Body of pancreas (tissue), 4 donors: ENCODE results near the gene VMO1. TPM values are rescaled to one million over a fixed set of nuclear protein-coding genes. Genes with fewer than 3 reads are reported as not detected.

ENCODE experiments used
- ATAC-seq: fragments of 150-250 bp; one replicate; pipeline ENCODE4 v1.9.1; 2016
- DNase-seq, 4 donors: peaks; one replicate each; pipeline ENCODE4 v3.0.0-alpha.2; 2019
- H3K27ac ChIP-seq, 4 donors: fragments of 200-600 bp; sonication (generic); 1 replicate in 3 of 4; 2 replicates in 1 of 4; pipeline versions ENCODE4 v1.5.1 to v1.6.1; 2016 to 2019; ENCODE audit warnings: mild to moderate bottlenecking in 1 of 4, mixed read lengths in 1 of 4, moderate library complexity in 1 of 4
- H3K27me3 ChIP-seq, 2 donors: fragments of 200-600 bp; sonication (generic); one replicate each; pipeline ENCODE4 v1.6.0; 2016; ENCODE audit warnings: mild to moderate bottlenecking in 1 of 2
- H3K36me3 ChIP-seq, 2 donors: fragments of 200-600 bp; sonication (generic); replicated peaks in 1 of 2; 2 replicates each; pipeline ENCODE4 v1.5.1; 2016; ENCODE audit warnings: low read depth in 2 of 2; ENCODE audit not compliant: insufficient read depth in 1 of 2
- H3K4me1 ChIP-seq: fragments of 200-600 bp; sonication (generic); one replicate; pipeline ENCODE4 v1.6.0; 2016
- H3K4me3 ChIP-seq, 2 donors: fragments of 200-600 bp; sonication (generic); 1 replicate in 1 of 2; 2 replicates in 1 of 2; pipeline ENCODE4 v1.5.1; 2016 to 2019
- H3K9me3 ChIP-seq, 3 donors: fragments of 200-600 bp; sonication (generic); 1 replicate in 2 of 3; 2 replicates in 1 of 3; pipeline ENCODE4 v1.5.1; 2016
- CTCF ChIP-seq, 7 experiments: fragments of 450-650 bp in 4 of 7; fragments of 200-600 bp in 3 of 7; sonication (generic) in 3 of 7; IDR thresholded peaks; one replicate each; pipeline ENCODE4 v1.5.1; 2016 to 2019; ENCODE audit warnings: antibody characterized with exemption in 7 of 7
- POLR2A ChIP-seq, 3 donors: fragments of 450-650 bp; IDR thresholded peaks; one replicate each; pipeline ENCODE4 v1.6.1; 2016; ENCODE audit warnings: antibody characterized with exemption in 3 of 3, mild to moderate bottlenecking in 2 of 3
- WGBS, 2 donors: methylation state at CpG; one replicate each; pipeline ENCODE4 v1.1.5; 2017; 5-methylcytosine and 5-hydroxymethylcytosine counted together
- intact Hi-C: fragments of 100-400 bp; cut with DNase I; formaldehyde crosslinking; loops from one replicate; pipeline ENCODE4 v1.15.1; 2023
- total RNA-seq, 2 donors: library from RNA; depleted of rRNA; stranded (reverse); fragments of >200 nt; gene quantifications; one replicate each; pipeline ENCODE4 v1.1.0, GENCODE V29; 2016

The VMO1 gene
- total RNA-seq, 2 donors from 2014 or later: not detected

- no peak overlapping the region for H3K27ac ChIP-seq
- H3K4me3 ChIP-seq: no peak overlapping the region
- intact Hi-C loops: no loop called here
- ATAC-seq: no peak
- no peaks in the 10 kb centered on the region for H3K36me3 ChIP-seq
- 79 to 81% methylated on average over 9 of the region's 9 CpGs for WGBS, 2 donors
- DNase-seq: no peak
- H3K9me3 ChIP-seq: no peaks in the 10 kb centered on the region
- peaks cover 0 to 21% of the 10 kb centered on the region in 2 donors for H3K27me3 ChIP-seq
- H3K4me1 ChIP-seq: peaks cover 10% of the 10 kb centered on the region
- no peak for TF ChIP-seq POLR2A (IDR thresholded peaks at IDR 0.05)
- TF ChIP-seq CTCF (IDR thresholded peaks at IDR 0.05): no peak
These were observed 42.3 kb downstream of the VMO1 start for GRCh38 chr17:4743898-4744297.

GRCh38 chr17:4743216-4743615 lies 42.9 kb downstream of the VMO1 start:
- TF ChIP-seq CTCF (IDR thresholded peaks at IDR 0.05) (no peak), POLR2A (IDR thresholded peaks at IDR 0.05) (no peak)
- intact Hi-C loops: no loop called here
- ATAC-seq: no peak
- WGBS, 2 donors: 73 to 94% methylated on average over 6 to 8 of the region's 8 CpGs
- no peak overlapping the region for H3K4me3 ChIP-seq
- H3K36me3 ChIP-seq: no peaks in the 10 kb centered on the region
- H3K27me3 ChIP-seq: peaks cover 0 to 16% of the 10 kb centered on the region in 2 donors
- H3K9me3 ChIP-seq: no peaks in the 10 kb centered on the region
- no peak overlapping the region for H3K27ac ChIP-seq
- H3K4me1 ChIP-seq: peaks cover 16% of the 10 kb centered on the region
- DNase-seq: no peak

- Histone ChIP-seq H3K27ac (no peak overlapping the region), H3K27me3 (peaks cover 0 to 16% of the 10 kb centered on the region in 2 donors), H3K4me1 (peaks cover 19% of the 10 kb centered on the region), H3K9me3 (no peaks in the 10 kb centered on the region), H3K36me3 (no peaks in the 10 kb centered on the region), H3K4me3 (no peak overlapping the region)
- 90 to 100% methylated on average over 3 to 10 of the region's 10 CpGs for WGBS, 2 donors
- TF ChIP-seq CTCF (IDR thresholded peaks at IDR 0.05): no peak
- DNase-seq: no peak
- no peak for ATAC-seq
- intact Hi-C loops: no loop called here
These were observed 43.5 kb downstream of the VMO1 start for GRCh38 chr17:4742629-4743028.

DNA sequence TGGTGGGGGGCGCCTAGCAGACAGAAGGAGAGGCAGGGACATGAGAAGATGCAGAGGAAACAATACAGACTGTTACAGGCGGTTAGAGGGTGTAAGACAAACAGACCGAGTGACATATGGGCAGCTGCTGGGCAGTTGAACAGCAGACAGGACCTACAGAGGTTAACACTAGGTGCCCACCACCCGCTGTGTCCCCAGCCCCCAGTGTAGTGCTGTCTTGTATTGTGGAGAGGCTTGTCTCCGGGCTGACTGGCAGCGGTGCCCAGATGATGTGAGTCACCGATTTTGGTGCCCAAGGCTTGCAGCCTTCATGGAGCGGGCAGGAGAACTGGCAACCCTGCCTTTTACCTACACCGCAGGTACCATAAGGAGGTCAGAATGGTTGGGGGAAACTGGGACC lies 44.0 kb downstream of the VMO1 start:
- H3K27me3 ChIP-seq: peaks cover 0 to 16% of the 10 kb centered on the region in 2 donors
- WGBS, 2 donors: 83 to 86% methylated on average over 6 to 9 of the region's 9 CpGs
- H3K27ac ChIP-seq: no peak overlapping the region
- DNase-seq (no peak), ATAC-seq (no peak)
- no peaks in the 10 kb centered on the region for H3K36me3 ChIP-seq
- intact Hi-C loops: no loop called here
- no peak overlapping the region for H3K4me3 ChIP-seq
- TF ChIP-seq POLR2A (IDR thresholded peaks at IDR 0.05): no peak
- no peak for TF ChIP-seq CTCF (IDR thresholded peaks at IDR 0.05)
- peaks cover 19% of the 10 kb centered on the region for H3K4me1 ChIP-seq
- no peaks in the 10 kb centered on the region for H3K9me3 ChIP-seq

- ATAC-seq (no peak), DNase-seq (no peak)
- Histone ChIP-seq H3K27me3 (peaks cover 0 to 16% of the 10 kb centered on the region in 2 donors), H3K27ac (no peak overlapping the region), H3K36me3 (no peaks in the 10 kb centered on the region), H3K9me3 (no peaks in the 10 kb centered on the region), H3K4me3 (no peak overlapping the region), H3K4me1 (peaks cover 19% of the 10 kb centered on the region)
- no peak for TF ChIP-seq POLR2A (IDR thresholded peaks at IDR 0.05)
- no peak for TF ChIP-seq CTCF (IDR thresholded peaks at IDR 0.05)
- intact Hi-C loops: no loop called here
- WGBS, 2 donors: 96 to 98% methylated on average over 6 to 8 of the region's 8 CpGs
These were observed 44.6 kb downstream of the VMO1 start for GRCh38 chr17:4741544-4741943.
